Fibroblast of pulmonary artery (primary cell): ENCODE measurements around the gene SOX15.

Experiments
- DNase-seq: peaks from one replicate; pipeline ENCODE4 v3.0.0-alpha.2; 2010; ENCODE audit warnings: low read depth
- H3K4me3 ChIP-seq: replicated peaks from 2 replicates; pipeline ENCODE4 v1.5.1; 2011; ENCODE audit warnings: low read depth, mild to moderate bottlenecking, control low read depth, low read length, moderate library complexity
- TF ChIP-seq, protein P1 (sequence below): IDR thresholded peaks from 2 replicates; pipeline ENCODE4 v1.5.1; 2011; ENCODE audit warnings: mild to moderate bottlenecking, control low read depth, low read length, inconsistent platforms; ENCODE audit errors: missing control alignments

The SOX15 gene

DNA sequence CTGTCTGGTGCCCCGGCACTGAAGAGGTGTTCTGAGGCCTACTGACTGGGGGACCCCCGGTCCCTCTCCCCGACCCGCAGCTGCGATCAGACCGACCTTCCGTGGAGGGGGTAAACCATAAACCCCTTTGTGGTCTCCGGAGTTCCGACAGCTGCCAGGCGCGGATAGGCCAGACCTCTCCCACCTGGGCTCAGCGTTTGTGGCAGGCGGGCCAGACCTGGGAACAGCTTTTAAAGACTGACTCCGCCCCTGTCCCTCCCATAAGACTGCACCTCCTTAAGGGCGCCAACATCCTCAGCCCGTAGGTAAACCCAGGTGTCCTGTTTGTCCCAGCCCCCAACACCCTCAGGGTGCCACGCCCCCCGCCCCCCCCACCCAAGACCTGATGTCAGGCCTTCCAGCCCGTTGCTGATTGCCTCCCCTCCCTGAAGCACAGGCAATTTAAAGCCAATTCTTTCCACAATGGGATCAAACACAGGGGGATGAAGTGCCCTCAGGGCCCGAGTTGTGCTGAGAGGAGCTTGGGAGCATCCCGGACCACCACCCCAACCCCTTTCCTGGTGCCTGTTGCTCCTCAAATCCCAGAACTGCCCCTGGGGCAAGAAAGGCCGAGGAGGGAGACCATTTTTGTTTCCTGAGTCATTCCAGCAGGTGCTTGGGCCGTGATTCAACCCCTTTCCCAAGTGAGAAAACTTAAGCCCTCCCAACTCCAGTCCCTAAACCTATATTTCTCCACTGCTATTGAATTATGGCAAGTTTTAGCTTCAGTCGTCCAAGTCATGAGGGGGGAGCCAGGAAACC, at the start of gene SOX15:
TSS of gene SOX15 (minus strand) at position 204 of the 801 bp plus-strand sequence. CDS start 418 bp downstream, outside the sequence.
- no peak within 1 kb of the TSS for H3K4me3 ChIP-seq
- TF ChIP-seq, protein P1, sequence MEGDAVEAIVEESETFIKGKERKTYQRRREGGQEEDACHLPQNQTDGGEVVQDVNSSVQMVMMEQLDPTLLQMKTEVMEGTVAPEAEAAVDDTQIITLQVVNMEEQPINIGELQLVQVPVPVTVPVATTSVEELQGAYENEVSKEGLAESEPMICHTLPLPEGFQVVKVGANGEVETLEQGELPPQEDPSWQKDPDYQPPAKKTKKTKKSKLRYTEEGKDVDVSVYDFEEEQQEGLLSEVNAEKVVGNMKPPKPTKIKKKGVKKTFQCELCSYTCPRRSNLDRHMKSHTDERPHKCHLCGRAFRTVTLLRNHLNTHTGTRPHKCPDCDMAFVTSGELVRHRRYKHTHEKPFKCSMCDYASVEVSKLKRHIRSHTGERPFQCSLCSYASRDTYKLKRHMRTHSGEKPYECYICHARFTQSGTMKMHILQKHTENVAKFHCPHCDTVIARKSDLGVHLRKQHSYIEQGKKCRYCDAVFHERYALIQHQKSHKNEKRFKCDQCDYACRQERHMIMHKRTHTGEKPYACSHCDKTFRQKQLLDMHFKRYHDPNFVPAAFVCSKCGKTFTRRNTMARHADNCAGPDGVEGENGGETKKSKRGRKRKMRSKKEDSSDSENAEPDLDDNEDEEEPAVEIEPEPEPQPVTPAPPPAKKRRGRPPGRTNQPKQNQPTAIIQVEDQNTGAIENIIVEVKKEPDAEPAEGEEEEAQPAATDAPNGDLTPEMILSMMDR, result no peak
- DNase-seq, result no peak

DNA sequence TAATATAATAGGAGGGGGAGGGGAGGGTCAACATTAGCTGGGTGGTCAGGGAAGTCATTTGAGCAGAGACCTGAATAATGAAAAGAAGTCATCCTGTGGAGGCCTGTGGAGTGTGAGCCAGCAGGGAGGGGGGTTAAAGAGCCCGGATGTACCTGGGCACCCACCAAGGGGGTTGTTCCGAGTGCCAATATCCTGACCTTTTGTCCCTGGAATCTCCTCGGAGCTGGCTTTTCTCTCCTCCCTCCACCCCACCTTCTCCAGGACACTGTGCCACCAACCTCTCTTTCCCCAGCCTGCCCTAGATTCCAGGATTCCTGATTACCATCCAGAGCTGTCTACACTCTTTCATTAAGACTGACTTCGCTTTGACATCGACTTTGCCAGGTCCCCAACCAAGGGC, 46.3 kb upstream of the SOX15 start:
- DNase-seq, result no peak
- no peak overlapping the region for H3K4me3 ChIP-seq
- TF ChIP-seq, protein P1, result no peak

DNA sequence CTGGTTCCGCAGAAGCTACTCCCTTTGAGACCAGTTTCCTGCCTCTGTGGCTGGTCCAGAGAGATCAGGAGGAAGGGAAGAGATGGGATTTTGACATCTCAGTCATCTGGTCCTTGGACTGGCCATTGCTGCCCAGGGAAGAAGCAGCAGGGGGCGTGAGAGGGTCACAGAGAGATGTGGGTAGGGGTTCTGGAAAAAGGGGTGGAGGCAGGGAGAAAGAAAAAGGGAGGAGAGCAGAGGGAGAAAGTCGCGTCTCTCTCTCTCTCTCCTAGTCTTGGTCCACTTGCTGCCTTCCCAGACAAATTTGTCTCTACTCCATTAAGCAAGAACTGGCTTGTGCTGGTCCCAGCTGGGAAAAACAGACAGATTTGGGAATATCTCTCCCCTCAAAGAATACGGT, 44.5 kb upstream of the SOX15 start:
- peak; percentile 64 for DNase-seq
- no peak overlapping the region for H3K4me3 ChIP-seq
- TF ChIP-seq, protein P1, result peak; percentile 77

DNA sequence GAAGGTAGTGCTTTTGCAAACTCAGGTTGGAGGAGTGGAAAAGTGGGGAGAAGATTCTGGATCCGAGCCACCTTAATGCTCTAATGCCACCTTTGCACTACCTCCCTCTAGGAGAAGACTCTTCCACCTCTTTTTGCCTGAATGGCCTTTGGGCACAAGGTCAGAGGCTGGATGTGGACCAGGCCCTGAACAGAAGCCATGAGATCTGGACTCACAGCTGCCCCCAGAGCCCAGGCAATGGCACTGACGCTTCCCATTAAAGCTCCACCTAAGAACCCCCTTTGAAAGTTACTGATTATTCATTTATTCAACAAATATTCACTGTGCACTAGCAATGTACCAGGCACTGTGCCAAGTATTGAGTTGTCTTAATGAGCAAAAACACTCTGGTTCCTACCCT, 43.2 kb upstream of the SOX15 start:
- H3K4me3 ChIP-seq, result no peak overlapping the region
- TF ChIP-seq, protein P1, result no peak
- no peak for DNase-seq

DNA sequence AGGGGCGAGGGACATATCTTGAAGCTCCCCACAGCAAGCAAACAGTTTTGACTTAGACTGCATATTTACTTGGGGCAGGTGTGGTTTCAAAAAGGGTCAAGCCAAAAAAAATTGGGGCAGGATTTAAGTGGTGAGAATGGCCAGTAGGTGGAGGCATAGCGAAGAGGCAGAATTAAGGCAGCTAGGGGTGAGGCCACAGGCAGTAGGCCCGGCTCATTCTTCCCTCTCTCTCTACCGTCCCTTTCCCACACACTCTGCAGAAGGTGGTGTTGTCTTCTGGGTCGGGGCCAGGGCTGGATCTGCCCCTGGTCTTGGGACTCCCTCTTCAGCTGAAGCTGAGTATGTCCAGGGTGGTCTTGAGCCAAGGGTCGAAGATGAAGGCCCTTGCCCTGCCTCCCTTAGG, 42.6 kb upstream of the SOX15 start:
- TF ChIP-seq, protein P1, result peak; percentile 70
- H3K4me3 ChIP-seq, result no peak overlapping the region
- DNase-seq, result peak; percentile 73

DNA sequence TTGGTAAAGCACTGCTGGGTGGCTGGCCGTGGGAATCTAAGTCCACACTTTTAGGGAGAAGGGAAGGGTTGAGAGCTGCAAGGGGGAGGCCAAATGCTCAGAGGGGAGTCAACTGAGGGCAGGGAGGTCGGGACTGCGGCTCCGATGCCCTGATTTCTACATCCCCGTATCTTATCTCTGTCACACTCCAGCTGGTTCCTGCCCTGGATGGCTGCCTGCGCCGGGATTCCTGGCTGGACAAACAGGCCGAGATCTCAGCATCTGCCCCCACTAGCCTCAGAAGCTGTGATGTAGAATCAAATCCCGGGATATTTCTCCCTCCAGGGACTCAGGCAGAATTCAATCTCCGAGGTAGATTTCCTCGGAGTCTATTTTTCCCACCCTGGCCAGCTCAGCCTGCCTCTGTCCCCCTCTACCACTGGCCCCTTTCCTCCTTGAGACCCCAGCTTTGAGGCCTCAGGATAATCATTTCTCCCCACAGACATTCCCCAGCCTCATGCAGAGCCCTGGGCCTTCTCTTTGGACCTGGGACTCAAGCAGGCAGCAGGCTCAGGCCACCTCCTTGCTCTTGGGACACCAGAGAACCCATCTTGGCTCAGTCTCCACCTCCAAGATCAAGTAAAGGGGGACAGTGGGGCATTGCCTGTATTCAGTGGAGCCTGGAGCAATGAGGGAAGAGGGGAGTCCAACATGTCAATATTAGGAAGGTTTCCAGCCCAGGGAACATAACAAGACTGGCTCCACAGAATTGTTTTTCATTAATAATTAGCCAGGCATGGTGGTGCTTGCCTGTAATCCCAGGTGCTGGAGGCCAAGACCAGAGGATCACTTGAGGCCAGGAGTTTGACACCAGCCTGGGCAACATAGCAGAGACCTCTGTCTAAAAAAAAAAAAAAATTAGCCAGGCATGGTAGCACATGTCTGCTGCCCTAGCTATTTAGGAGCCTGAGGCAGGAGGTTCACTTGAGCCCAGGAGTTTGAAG, 41.8 kb upstream of the SOX15 start:
- no peak for DNase-seq
- H3K4me3 ChIP-seq, result no peak overlapping the region
- TF ChIP-seq, protein P1, result no peak
